ENCODE results near the gene ZNF367.
A peak's percentile ranks its signal among the peaks of the same experiment; 100 is the strongest.
"Not testable (repeated sequence)": the region's sequence is repeated elsewhere in the genome, so short reads cannot be mapped to it uniquely, and the experiment has no call there.

The ZNF367 gene

GRCh38 chr9:96400132-96400910 lies 17.8 kb downstream of the ZNF367 start:
- DNase-seq (ENCODE audit: low read depth in 1 of 2, low spot score in 1 of 2) = no peak

DNA sequence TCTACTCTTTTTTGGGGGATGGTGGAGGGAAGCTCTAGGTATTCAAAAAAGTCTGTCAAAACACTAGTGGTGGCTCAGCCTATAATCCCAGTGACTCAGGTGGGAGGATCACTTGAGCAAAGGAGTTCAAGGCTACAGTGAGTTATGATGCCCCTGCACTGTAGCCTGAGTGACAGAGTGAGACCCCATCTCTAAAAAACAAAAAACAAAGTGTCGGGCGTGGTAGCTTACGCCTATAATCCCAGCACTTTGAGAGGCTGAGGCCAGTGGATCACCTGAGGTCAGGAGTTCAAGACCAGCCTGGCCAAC lies 18.9 kb downstream of the ZNF367 start:
- no peak for DNase-seq (ENCODE audit: low read depth in 1 of 2, low spot score in 1 of 2)

GRCh38 chr9:96398582-96399324 lies 19.4 kb downstream of the ZNF367 start:
- DNase-seq (ENCODE audit: low read depth in 1 of 2, low spot score in 1 of 2) = no peak

- no peak for DNase-seq (ENCODE audit: low read depth in 1 of 2, low spot score in 1 of 2)
These were observed 22.2 kb downstream of the ZNF367 start for GRCh38 chr9:96395964-96396363.

DNA sequence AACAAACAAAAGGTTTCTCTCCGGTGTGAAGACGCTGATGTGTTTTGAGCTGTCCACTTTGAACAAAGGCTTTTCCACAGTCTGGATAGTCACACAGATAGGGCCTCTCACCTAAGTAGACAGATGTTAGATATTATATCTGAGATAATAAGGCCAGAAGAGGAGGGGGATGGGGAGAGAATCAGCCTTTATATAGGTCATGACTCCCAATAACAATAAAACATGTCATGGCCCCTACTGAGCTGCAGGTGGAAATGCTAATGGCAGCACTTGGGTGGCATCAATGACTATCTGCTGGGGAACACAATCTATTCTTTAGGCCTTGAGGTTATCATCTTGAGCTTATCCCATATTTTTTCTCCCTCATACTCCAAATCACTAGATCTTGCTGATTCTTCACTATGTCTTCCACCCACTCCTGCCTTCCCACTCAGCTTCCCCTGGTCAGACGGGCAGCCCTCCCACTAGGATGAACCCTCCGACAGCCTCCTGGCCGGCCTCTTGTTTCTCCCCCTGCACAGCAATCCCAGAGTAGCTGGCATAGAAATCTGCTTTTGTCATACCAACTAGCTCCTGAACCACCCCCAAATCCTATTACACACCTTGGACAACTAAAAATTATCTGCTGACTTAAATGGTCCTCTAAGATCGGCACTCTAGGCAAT lies 23.2 kb downstream of the ZNF367 start:
- DNase-seq (ENCODE audit: low read depth in 1 of 2, low spot score in 1 of 2) = no peak

DNA sequence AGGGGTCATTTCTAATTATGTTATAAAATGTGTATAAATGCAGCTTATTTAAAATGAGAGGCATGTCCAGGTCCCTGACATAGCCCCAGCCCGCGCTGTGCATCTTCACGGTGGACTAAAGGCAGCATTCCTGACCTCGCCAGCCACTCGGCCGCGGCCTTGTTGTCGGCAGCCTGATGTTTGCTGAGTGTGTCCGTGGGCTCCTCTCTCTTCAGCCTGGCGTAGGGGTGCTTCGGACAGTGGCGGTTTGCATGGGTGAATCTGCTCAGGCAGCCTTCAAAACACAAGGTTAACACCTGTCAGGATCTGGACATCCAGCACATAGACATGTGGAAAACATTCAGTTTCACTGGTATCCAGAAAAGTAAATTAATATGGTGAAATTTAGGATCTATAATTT lies 25.9 kb downstream of the ZNF367 start:
- DNase-seq (ENCODE audit: low read depth in 1 of 2, low spot score in 1 of 2) = no peak

DNA sequence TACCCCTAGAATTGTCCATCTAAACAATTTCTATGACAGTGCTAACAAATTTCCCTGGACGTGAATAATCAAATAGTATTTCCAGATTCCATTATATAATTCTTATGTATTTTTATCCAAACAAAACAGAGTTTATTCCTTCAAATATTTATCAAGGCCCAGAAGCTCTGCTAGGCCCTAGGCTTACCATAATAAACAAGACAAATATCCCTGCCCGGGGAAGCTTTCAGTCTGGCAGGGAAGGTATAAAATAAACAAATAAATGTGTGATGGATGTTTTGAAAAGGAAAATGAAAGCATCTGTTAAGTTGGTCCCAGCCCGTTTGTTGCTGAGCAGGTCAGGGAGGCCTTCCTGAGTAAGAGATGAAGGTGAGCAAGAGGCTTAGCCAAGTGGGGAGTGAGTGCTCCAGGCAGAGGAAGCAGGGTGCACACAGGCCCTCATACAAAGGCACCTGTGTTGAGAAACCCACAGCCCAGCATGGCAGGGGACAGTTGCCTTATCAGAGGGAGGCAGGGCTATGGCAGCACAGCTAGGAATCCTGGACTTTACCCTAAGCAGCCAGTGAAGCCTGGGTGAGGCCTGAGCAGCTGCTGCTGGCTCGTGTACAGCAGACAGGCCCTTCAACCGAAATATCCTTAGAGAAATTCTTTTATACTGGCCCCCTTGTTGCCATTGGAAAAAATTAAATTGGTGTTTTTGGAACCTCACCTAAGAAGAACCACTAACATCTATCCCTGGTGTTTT lies 27.0 kb downstream of the ZNF367 start:
- no peak for DNase-seq (ENCODE audit: low read depth in 1 of 2, low spot score in 1 of 2)

GRCh38 chr9:96388144-96388543 lies 30.0 kb downstream of the ZNF367 start:
- DNase-seq (ENCODE audit: low read depth in 1 of 2, low spot score in 1 of 2) = no peak

DNA sequence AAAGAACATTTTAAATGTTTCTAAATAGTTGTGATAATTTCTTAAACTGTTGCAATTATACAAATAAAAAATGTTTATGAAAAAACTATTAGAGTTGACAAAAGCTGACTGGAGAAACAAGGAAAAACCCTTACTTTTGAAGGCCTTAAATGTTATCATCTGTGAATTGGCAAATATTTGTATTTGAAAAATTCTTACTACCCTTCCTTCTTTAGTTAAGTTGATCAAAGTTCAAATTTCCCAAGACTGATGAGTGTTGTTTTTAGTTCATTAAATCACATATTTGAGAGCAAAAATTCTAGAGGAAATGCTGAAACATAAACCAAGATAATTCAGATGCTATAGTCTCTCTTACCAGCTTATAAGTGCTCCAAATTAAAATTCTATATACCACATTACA lies 32.0 kb downstream of the ZNF367 start:
- no peak for DNase-seq (ENCODE audit: low read depth in 1 of 2, low spot score in 1 of 2)

DNA sequence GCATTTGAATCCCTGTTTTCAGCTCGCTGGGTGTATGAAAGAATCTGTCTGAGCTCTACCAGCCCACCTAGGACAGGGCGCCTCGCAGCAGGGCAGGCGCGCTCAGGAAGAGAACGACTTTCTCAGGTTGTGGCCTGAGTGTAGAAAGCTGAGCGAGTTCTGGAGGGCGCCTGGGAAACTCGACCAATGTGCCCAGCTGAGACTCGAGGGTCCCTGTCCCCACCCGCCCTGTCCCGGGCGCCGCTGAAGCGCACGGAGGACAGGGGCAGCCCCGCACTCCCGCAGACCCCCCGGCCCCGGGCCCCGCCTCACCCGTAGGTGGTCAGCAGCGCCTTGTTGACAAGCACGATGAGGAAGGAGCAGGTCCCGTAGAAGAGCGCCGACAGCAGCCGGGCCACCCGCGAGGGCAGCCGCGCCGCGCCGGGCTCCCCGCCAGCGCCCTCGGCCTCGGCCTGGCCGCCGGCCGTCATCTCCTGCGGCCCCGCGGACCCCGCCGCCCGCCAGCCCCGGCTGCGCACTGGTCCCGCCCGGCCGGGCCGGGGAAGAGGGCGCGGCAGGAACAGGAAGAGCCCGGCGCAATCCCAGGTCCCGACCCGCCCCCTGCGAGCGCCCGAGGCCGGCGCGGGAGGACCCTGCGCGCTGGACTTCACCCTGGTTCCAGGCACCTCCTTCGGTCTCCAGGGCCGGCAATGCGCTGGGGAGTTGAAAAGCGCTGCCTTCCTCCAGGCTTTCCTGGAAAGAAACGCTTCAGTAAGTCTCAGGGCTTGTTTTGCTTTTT lies 34.8 kb downstream of the ZNF367 start, which contains the start of gene SLC35D2:
Gene SLC35D2, minus strand, starts transcription at position 547 of the 778 bp plus-strand sequence. Its CDS starts 77 bp downstream, at position 470.
- peak in 1 of 2 donors; percentile 5 for DNase-seq (ENCODE audit: low read depth in 1 of 2, low spot score in 1 of 2)

DNA sequence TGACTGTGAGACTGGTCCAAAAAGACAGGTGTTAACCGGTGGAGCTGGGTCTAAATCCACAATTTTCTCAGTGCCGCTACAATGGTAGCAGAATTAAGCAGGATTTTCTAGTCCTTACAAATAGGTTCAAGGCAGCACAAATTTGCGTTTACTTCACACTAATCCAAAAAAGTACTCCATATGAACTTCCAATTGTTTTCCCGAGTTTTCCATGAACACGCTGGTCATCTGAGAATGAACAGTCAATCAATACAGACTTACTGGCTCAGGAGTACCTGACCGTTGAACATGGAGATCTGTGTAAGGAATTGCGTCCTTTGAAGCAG lies 35.4 kb downstream of the ZNF367 start:
- no peak for DNase-seq (ENCODE audit: low read depth in 1 of 2, low spot score in 1 of 2)

- DNase-seq (ENCODE audit: low read depth in 1 of 2, low spot score in 1 of 2) = no peak
These were observed 36.0 kb downstream of the ZNF367 start for GRCh38 chr9:96382175-96382574.

DNA sequence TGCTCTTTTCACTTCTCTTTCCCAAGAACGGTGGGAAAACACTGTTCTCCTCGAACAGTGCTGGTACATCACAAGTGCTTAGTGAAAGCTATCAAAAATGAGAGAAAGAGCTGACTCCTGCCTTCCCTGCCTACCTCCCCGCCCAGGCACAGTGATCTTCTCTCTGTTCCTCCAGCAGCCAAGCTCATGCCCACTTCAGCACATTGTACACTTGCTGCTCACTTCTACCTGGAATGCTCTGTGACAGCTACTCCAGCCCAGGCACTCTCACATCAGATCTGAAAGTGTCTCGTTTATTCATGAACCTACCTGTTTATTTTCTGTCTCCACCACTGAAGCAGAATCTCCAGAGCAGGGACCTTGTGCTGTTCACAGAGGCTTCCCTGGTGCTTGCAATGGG lies 36.5 kb downstream of the ZNF367 start:
- DNase-seq (ENCODE audit: low read depth in 1 of 2, low spot score in 1 of 2) = no peak

DNA sequence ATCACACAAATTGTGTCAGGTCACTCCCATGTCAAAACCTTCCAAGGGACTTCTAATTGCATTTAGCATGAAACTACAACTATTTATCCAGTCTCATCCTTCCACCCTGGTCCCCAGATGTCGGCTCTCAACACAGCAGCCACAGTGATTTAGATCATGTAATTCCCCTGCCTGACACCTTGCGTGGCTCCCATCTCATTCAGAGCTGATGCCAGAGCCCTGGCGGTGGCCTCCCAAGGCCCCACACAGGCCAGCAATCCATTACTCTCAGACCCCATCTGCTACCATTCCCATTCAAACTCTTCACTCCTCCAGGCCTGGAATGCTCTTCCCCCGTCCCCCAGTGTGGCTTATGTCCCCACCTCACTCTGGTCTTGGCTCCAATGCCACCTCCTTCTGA lies 37.0 kb downstream of the ZNF367 start:
- DNase-seq (ENCODE audit: low read depth in 1 of 2, low spot score in 1 of 2) = no peak

DNA sequence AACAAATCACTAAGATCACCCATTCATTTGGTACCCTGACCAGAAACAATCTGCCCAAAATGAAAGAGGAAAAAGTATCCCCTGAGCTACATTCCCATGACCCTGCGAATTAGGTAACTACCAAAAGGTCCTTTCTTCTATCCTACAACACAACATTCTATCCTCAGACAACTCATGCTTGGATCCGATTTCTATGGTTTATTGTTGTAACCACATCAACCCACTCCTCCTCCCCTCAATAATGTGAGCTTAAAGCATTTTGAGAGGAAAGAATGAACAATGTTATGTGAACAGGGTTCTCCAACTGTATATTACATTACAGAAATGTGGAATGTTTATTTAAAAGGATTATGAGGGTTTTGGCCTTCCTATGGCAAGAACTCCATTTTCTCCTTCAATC lies 38.7 kb downstream of the ZNF367 start:
- DNase-seq (ENCODE audit: low read depth in 1 of 2, low spot score in 1 of 2) = no peak

GRCh38 chr9:96378187-96378586 lies 40.0 kb downstream of the ZNF367 start:
- no peak for DNase-seq (ENCODE audit: low read depth in 1 of 2, low spot score in 1 of 2)

DNA sequence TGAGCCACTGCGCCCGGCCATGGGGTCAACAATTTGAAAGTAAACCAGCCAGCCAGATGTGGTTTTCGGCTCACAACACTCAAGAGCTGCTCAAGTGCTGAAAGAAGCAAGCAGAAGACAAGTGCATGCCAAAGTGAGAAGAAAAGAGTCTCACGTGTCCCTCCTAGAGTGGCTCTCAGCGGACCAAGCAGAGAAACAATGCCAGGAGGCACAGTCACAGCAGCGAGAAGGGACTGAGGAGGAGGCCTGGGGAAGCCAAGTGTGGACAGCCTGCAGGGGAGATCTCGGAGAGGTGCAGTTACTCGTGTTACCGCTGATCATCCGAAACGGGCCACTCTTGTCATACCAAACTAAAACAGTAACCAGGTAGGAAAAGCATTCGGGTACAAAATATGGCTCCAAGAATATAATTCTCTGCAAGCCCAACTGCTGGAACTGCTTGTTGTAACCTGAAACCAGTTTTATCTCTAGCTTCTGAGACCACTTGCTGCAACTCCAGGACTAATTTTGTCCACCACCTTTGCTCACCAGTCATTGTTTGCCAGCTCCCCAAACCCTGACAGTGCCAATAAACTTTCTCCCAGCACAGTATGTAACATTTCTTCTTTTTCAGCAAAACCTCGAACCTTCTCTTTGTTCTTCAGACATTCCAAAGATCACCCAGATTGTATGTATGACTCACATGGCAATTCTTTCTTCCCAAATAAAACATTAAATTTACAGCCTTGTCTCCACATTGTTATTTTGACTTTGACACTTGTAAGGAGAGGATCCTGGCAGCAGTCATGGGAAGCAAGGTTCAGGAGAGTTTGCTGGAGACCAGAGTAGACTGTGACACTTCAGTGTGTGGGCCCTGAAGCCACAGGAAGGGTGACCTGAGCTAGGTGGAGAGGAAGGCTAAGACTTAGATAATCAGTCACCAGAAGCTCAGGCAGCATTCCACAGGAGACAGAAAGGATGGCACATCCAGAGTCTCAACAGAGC lies 41.0 kb downstream of the ZNF367 start:
- no peak for DNase-seq (ENCODE audit: low read depth in 1 of 2, low spot score in 1 of 2)

GRCh38 chr9:96375507-96375906 lies 42.7 kb downstream of the ZNF367 start:
- not testable (repeated sequence) for DNase-seq (ENCODE audit: low read depth in 1 of 2, low spot score in 1 of 2)

GRCh38 chr9:96367943-96368342 lies 50.2 kb downstream of the ZNF367 start:
- DNase-seq (ENCODE audit: low read depth in 1 of 2, low spot score in 1 of 2) = no peak
